B cell (primary cell): Measurements from ENCODE around the gene JADE3.

Experiments
- CTCF ChIP-seq: fragments of 200-600 bp; IDR thresholded peaks from one replicate; pipeline ENCODE4 v1.8.0; 2022; ENCODE audit warnings: antibody characterized with exemption, mild to moderate bottlenecking
- EZH2 ChIP-seq: IDR thresholded peaks from 2 replicates; pipeline ENCODE4 v1.6.1; 2012; ENCODE audit warnings: borderline replicate concordance, low read depth, mild to moderate bottlenecking, moderate library complexity, low read length; ENCODE audit not compliant: insufficient read depth, poor library complexity, severe bottlenecking

DNA sequence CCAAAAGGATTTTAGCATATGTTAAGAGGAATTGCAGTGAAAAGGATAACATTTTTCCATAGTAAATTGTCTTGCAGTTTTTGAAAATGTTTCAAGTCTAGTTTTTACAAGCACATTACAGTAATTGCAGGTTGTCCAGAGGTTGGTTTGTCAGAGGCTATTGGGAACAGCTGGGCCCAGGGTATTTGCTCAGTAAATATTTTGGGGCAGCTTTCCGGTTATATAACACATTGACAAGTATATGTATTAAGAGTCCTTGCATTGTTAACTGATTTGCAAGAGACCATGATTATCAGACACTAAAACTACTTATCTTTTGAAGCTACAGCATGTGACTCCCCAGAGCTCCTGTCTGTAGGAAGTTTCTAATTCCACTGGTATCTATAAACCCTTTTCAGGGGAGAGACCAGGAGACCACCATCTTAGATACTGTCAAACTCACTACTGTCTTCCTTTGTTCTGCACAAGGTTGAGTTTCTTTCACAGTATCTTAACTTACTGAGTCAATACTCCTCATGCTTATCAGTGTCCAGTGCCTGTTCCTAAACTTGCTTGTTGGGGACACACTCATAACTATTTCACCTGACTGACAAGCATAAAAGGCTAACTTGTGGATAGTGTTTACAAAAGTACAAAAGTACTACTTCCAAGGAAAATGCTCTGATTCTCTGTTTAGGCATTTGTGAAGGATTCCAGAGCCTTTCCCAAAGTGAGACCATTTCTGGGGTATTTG lies 147.1 kb downstream of the JADE3 start:
- TF ChIP-seq EZH2 (no peak), CTCF (no peak)
